GM06990 (cell line): ENCODE data around the gene CYSRT1.

Source experiments
- DNase-seq: peaks from one replicate; pipeline ENCODE4 v3.0.0-alpha.2; 2011; ENCODE audit not compliant: insufficient read length; ENCODE audit errors: extremely low read depth
- H3K27me3 ChIP-seq: replicated peaks from 2 replicates; pipeline ENCODE4 v1.6.0; 2011; ENCODE audit warnings: low read length; ENCODE audit not compliant: control insufficient read depth, insufficient read depth
- H3K36me3 ChIP-seq: 2 replicates; pipeline ENCODE4 v1.5.1; 2011; ENCODE audit warnings: low read length; ENCODE audit not compliant: control insufficient read depth, insufficient read depth
- H3K4me3 ChIP-seq: replicated peaks from 2 replicates; pipeline ENCODE4 v1.5.1; 2011; ENCODE audit warnings: low read depth, mild to moderate bottlenecking, control low read depth, low read length
- CTCF ChIP-seq: IDR thresholded peaks from 2 replicates; pipeline ENCODE4 v1.5.1; 2011; ENCODE audit warnings: low read length, control low read depth, mild to moderate bottlenecking, inconsistent platforms; ENCODE audit not compliant: insufficient read depth, poor library complexity, severe bottlenecking

CYSRT1 gene

DNA sequence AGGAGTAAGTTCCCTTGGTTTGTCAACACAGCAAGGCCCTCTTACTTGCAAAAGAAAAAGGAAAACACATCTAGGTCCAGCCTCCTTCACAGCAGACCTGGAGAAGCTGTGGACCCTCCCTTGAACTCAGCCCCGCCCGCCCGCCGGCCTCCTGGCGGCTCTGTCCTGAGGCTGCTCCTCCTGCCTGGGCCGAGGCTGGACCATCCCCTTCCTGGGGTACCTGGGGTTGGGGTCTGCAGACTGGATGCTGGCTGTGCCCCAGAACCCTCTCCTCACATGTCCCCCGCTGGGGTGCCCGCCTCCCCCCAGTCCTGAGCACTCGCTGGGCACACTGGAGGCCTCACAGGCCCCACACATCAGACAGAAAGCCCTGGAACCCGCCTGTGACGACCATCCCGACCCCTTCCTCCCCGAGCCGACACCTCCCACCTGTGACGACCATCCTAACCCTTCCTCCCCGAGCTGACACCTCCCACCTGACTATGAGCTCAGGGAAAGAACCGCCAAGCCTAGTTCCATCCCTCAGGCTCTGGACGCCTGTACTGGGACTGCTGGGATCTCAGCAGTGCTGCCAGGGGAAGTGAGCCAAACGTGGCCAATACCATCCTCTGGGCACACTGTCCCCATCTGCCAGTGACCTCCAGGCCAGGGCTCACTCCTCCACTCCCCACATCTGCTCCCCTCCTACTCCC lies 45.9 kb upstream of the CYSRT1 start:
- H3K36me3 ChIP-seq = peaks cover 30% of the 10 kb centered on the region
- H3K27me3 ChIP-seq = no peaks in the 10 kb centered on the region
- DNase-seq = no peak
- TF ChIP-seq CTCF = no peak
- H3K4me3 ChIP-seq = no peak overlapping the region

DNA sequence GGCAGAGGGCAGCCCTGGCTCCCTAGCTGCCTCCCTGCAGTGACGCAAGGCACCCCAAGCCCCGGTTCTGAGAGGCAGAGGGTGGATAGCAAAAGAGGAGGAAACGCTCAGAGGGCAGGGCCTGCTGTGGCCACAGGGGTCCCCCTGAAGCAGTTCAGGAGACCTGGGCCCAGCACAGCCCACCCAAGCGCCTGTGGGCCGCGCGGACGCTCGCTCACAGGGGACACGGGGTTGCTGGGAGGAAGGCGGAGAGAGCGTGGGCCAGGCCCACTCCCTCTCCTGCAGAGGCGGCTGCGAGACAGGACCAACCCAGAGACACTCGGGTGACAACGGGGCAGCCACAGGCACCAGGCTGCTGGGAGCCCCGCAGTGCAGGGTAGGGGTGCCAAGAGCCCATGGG lies 45.2 kb upstream of the CYSRT1 start:
- Histone ChIP-seq H3K27me3 (no peaks in the 10 kb centered on the region), H3K4me3 (no peak overlapping the region), H3K36me3 (peaks cover 37% of the 10 kb centered on the region)
- TF ChIP-seq CTCF = no peak
- DNase-seq = no peak

GRCh38 chr9:137180491-137180890 lies 44.5 kb upstream of the CYSRT1 start:
- no peak for TF ChIP-seq CTCF
- DNase-seq = no peak
- Histone ChIP-seq H3K36me3 (peaks cover 38% of the 10 kb centered on the region), H3K27me3 (no peaks in the 10 kb centered on the region), H3K4me3 (no peak overlapping the region)

DNA sequence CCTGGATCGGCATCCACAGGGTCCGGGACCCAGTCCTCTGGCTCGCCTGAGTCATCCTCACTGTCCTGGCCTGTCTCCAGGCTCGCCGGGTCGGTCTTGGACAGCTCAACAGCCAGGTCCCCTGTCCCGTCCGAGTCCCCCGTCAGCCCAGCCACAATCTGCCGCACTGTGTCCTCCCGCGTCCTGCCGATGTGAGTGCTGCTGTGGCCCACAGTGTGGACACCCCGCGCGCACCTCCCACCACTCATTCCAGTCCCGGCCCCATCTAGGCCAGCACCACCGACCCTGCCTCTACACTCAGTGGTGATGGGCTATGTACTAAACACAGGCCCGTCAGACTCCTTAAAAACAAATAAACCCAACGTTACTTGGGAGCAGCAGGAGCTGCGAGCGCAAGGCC lies 43.3 kb upstream of the CYSRT1 start:
- Histone ChIP-seq H3K27me3 (no peaks in the 10 kb centered on the region), H3K4me3 (no peak overlapping the region), H3K36me3 (peaks cover 40% of the 10 kb centered on the region)
- TF ChIP-seq CTCF = no peak
- DNase-seq = no peak

- H3K27me3 ChIP-seq = no peaks in the 10 kb centered on the region
- peaks cover 43% of the 10 kb centered on the region for H3K36me3 ChIP-seq
- TF ChIP-seq CTCF = no peak
- no peak overlapping the region for H3K4me3 ChIP-seq
- DNase-seq = no peak
Measured at GRCh38 chr9:137182836-137183235, 42.1 kb upstream of the CYSRT1 start.
